Measurements from ENCODE around the gene MTERF2. TPM values are rescaled to one million over a fixed set of nuclear protein-coding genes. Genes with fewer than 3 reads are reported as not detected.
A peak's percentile ranks its signal among the peaks of the same experiment; 100 is the strongest.

MTERF2 gene
- total RNA-seq, 1 experiment from 2014 or later: 10.7 TPM

DNA sequence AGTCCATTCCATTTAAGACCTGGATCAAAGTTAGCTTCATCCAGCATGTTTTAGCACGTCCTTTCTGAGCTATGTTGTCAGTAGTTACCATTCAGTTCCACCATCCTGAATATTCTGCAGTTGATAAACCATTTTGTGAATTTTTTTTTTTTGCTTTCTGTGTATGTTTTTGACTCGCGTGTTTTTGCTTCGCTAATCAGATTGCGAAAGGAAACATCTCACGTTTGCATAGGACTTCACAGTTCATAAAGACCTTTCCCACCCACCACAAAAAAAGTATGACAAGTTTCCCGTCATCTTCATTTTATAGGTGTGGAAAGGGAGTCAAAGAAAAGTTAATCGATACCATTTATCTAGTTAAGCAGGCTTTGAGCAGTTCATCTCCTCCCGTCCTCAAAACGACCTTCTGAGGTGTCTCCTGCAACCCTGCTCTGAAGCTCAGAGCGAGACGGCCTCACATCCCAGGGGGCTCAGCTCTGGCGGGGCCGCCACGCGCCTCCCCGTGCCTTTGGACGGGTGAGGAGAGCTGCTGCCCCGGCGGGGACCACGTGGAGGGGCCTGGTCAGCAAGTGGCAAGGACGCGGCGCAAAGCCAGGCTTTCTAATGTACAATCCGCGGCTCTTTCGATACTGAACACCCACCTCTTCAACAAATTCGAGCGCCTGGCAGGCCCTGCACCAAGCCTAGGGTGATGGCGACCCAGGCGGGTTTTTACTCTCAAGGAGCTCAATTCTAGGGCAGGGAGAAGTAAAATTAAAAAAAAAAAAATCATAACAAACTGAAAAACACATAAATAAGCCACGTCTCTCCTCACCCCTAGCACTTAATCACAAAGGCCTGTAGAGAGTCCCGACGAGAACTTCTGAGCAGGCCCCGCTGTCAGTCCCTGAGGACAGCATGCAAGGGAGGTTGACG, 32.2 kb downstream of the MTERF2 start:
- DNase-seq (no peak), ATAC-seq (no peak)
- intact Hi-C loops (cut with micrococcal nuclease): loop anchor here (1.0 to 5.0 kb wide), 4 partner anchors 103 to 657 kb away; partner anchors contain the start of gene RIC8B
- peak overlapping the region; percentile 80 for H3K4me3 ChIP-seq (ENCODE audit: low read length)
- H3F3A ChIP-seq (ENCODE audit: low read length, unreplicated experiment): peaks cover 5% of the 10 kb centered on the region
- no peaks in the 10 kb centered on the region for H3K9me3 ChIP-seq (ENCODE audit: low read length)
- H3K36me3 ChIP-seq (ENCODE audit: low read depth, low read length): no peaks in the 10 kb centered on the region
- peak overlapping the region; percentile 82 for H3K9ac ChIP-seq (ENCODE audit: low read length)
- POLR2A ChIA-PET (ENCODE audit: unreplicated experiment): interaction anchor here (0.6 to 1.5 kb wide), 2 partner anchors 32 to 137 kb away, joined by 5 to 10 read pairs; partner anchors contain the start of gene MTERF2
- peaks cover 6% of the 10 kb centered on the region; the same call in 1 of the 2 replicates for H4K20me1 ChIP-seq (ENCODE audit: low read length)
- no peaks in the 10 kb centered on the region for H3K9me2 ChIP-seq (replicated peaks; ENCODE audit: low read length)
- H3K4me1 ChIP-seq (ENCODE audit: insufficient read depth, low read length): peaks cover 20% of the 10 kb centered on the region
- no peak overlapping the region for H3K27ac ChIP-seq (ENCODE audit: low read length)
- TF ChIP-seq EZH2phosphoT487 (IDR thresholded peaks at IDR 0.05; ENCODE audit: borderline replicate concordance, low read length) (no peak), EZH2 (IDR thresholded peaks at IDR 0.05; ENCODE audit: low read length, unreplicated experiment) (no peak)
- TF ChIP-seq, protein P1, sequence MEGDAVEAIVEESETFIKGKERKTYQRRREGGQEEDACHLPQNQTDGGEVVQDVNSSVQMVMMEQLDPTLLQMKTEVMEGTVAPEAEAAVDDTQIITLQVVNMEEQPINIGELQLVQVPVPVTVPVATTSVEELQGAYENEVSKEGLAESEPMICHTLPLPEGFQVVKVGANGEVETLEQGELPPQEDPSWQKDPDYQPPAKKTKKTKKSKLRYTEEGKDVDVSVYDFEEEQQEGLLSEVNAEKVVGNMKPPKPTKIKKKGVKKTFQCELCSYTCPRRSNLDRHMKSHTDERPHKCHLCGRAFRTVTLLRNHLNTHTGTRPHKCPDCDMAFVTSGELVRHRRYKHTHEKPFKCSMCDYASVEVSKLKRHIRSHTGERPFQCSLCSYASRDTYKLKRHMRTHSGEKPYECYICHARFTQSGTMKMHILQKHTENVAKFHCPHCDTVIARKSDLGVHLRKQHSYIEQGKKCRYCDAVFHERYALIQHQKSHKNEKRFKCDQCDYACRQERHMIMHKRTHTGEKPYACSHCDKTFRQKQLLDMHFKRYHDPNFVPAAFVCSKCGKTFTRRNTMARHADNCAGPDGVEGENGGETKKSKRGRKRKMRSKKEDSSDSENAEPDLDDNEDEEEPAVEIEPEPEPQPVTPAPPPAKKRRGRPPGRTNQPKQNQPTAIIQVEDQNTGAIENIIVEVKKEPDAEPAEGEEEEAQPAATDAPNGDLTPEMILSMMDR (conservative IDR thresholded peaks at IDR 0.05; ENCODE audit: low read depth, low read length): no peak
- H3K4me2 ChIP-seq (ENCODE audit: low read length): peak overlapping the region; percentile 79
- H2AFZ ChIP-seq (ENCODE audit: low read length): peak overlapping the region; percentile 98
- TSS peak; percentile 56 for BruUV-seq (replicated peaks)
- H3K27me3 ChIP-seq (ENCODE audit: low read length): no peaks in the 10 kb centered on the region
- CTCF ChIA-PET: interaction anchor here (0.7 kb wide), 1 partner anchor 17 kb away, joined by 3 read pairs; no protein-coding TSS in a partner anchor
- peaks cover 38% of the 10 kb centered on the region for H3K79me2 ChIP-seq (ENCODE audit: low read length)

DNA sequence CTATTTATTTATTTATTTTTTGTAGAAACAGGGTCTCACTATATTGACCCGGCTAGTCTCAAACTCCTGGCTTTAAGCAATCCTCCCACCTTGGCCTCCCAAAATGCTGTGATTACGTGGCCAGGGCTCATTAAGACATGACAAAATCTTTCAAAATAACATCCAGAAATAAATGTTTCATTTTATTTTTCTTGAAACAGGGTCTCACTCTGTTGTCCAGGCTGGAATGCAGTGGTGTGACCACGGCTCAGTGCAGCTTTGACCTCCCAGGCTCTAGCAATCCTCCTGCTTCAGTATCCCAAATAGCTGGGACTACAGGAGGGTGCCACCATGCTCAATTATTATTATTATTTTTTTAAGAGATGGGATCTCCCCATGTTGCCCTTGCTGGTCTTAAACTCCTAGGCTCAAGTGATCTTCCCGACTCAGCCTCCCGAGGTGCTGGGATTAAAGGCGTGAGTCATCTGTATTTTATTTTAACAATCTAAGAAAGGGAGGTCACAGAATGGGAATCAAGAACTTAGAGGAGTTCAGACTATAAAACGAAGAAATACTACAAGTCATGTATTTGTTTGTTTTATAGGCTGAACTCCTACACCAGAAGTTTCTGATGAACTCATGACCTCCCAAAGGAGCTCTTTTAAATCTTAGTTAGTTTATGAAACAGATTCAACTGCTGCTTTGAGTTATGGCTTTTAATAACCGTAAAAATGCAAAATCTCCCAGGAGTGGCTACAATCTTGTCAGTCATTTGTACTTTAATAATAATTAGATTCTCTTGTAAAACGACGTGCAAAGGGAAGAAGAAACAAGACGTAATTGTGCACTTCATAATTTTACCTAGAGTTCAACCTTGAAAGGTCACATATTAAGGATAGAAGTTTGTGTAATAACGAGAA, 33.3 kb downstream of the MTERF2 start:
- BruUV-seq (replicated peaks): no TSS peak
- Histone ChIP-seq H3K9me3 (ENCODE audit: low read length) (no peaks in the 10 kb centered on the region), H3K4me2 (ENCODE audit: low read length) (peak overlapping the region; percentile 79), H3K79me2 (ENCODE audit: low read length) (peaks cover 27% of the 10 kb centered on the region), H2AFZ (ENCODE audit: low read length) (0 out of 2 replicates have a peak overlapping the region, but pooled peaks have one; percentile 1), H3F3A (ENCODE audit: low read length, unreplicated experiment) (peaks cover 5% of the 10 kb centered on the region), H3K9ac (ENCODE audit: low read length) (no peak overlapping the region), H3K27ac (ENCODE audit: low read length) (no peak overlapping the region), H3K27me3 (ENCODE audit: low read length) (no peaks in the 10 kb centered on the region), H3K9me2 (replicated peaks; ENCODE audit: low read length) (no peaks in the 10 kb centered on the region), H3K4me3 (ENCODE audit: low read length) (peak overlapping the region; percentile 12; the same call in 1 of the 2 replicates), H4K20me1 (ENCODE audit: low read length) (peaks cover 6% of the 10 kb centered on the region; the same call in 1 of the 2 replicates), H3K36me3 (ENCODE audit: low read depth, low read length) (no peaks in the 10 kb centered on the region), H3K4me1 (ENCODE audit: insufficient read depth, low read length) (peaks cover 20% of the 10 kb centered on the region)
- peak; percentile 58 for DNase-seq
- ChIA-PET CTCF (no interaction called here), POLR2A (ENCODE audit: unreplicated experiment) (interaction anchor here (0.7 kb wide), 1 partner anchor 305 kb away, joined by 3 read pairs; no protein-coding TSS in a partner anchor)
- intact Hi-C loops (cut with micrococcal nuclease): no loop called here
- no peak for TF ChIP-seq EZH2 (IDR thresholded peaks at IDR 0.05; ENCODE audit: low read length, unreplicated experiment)
- TF ChIP-seq EZH2phosphoT487 (IDR thresholded peaks at IDR 0.05; ENCODE audit: borderline replicate concordance, low read length): no peak
- TF ChIP-seq, protein P1 (conservative IDR thresholded peaks at IDR 0.05; ENCODE audit: low read depth, low read length): no peak
- ATAC-seq: peak; percentile 2; the same call in 1 of the 2 replicates
